Ishikawa (cell line): ENCODE measurements around the gene SUDS3.

Experiments
- CEBPB ChIP-seq: IDR thresholded peaks from 2 replicates; pipeline ENCODE4 v1.6.1; 2012
- CREB1 ChIP-seq: IDR thresholded peaks from 2 replicates; pipeline ENCODE4 v1.6.1; 2012; ENCODE audit warnings: low read depth
- FOXM1 ChIP-seq: IDR thresholded peaks from 2 replicates; pipeline ENCODE4 v1.6.1; 2012; ENCODE audit warnings: low read depth, borderline replicate concordance
- REST ChIP-seq: IDR thresholded peaks from 2 replicates; pipeline ENCODE4 v1.6.1; 2012; ENCODE audit warnings: low read depth, mild to moderate bottlenecking
- TAF1 ChIP-seq: IDR thresholded peaks from 2 replicates; pipeline ENCODE4 v1.6.1; 2012; ENCODE audit warnings: low read depth, mild to moderate bottlenecking
- TCF12 ChIP-seq: IDR thresholded peaks from 2 replicates; pipeline ENCODE4 v1.6.1; 2012; ENCODE audit warnings: low read depth
- TEAD4 ChIP-seq: IDR thresholded peaks from 2 replicates; pipeline ENCODE4 v1.6.1; 2012
- YY1 ChIP-seq: IDR thresholded peaks from 2 replicates; pipeline ENCODE4 v1.6.1; 2012; ENCODE audit warnings: low read depth

- TF ChIP-seq CREB1 (no peak), YY1 (no peak), TCF12 (no peak), TAF1 (no peak), FOXM1 (no peak), CEBPB (no peak), TEAD4 (no peak), REST (no peak)
Measured at GRCh38 chr12:118397708-118398440, 21.5 kb downstream of the SUDS3 start.
